Measurements from ENCODE around the gene ADAMTS12.

ADAMTS12 gene

GRCh38 chr5:33806738-33807442 lies 84.9 kb downstream of the ADAMTS12 start:
- DNase-seq (ENCODE audit: low read depth in 3 of 3), result no peak

- DNase-seq (ENCODE audit: low read depth in 3 of 3), result no peak
Measured at GRCh38 chr5:33801292-33801691, 90.5 kb downstream of the ADAMTS12 start.

GRCh38 chr5:33800241-33800950 lies 91.4 kb downstream of the ADAMTS12 start:
- DNase-seq (ENCODE audit: low read depth in 3 of 3), result no peak

- DNase-seq (ENCODE audit: low read depth in 3 of 3), result no peak
Measured at GRCh38 chr5:33795496-33795895, 96.3 kb downstream of the ADAMTS12 start.

GRCh38 chr5:33794550-33795181 lies 97.1 kb downstream of the ADAMTS12 start:
- DNase-seq (ENCODE audit: low read depth in 3 of 3), result no peak

GRCh38 chr5:33793836-33794549 lies 97.8 kb downstream of the ADAMTS12 start:
- no peak for DNase-seq (ENCODE audit: low read depth in 3 of 3)

GRCh38 chr5:33793276-33793675 lies 98.5 kb downstream of the ADAMTS12 start:
- DNase-seq (ENCODE audit: low read depth in 3 of 3), result no peak

GRCh38 chr5:33792559-33792958 lies 99.2 kb downstream of the ADAMTS12 start:
- DNase-seq (ENCODE audit: low read depth in 3 of 3), result no peak

- no peak for DNase-seq (ENCODE audit: low read depth in 3 of 3)
Measured at GRCh38 chr5:33789567-33789957, 102.2 kb downstream of the ADAMTS12 start.

GRCh38 chr5:33788922-33789566 lies 102.7 kb downstream of the ADAMTS12 start:
- DNase-seq (ENCODE audit: low read depth in 3 of 3), result no peak

GRCh38 chr5:33785571-33785970 lies 106.2 kb downstream of the ADAMTS12 start:
- DNase-seq (ENCODE audit: low read depth in 3 of 3), result no peak

- DNase-seq (ENCODE audit: low read depth in 3 of 3), result no peak
Measured at GRCh38 chr5:33781286-33781685, 110.5 kb downstream of the ADAMTS12 start.

- no peak for DNase-seq (ENCODE audit: low read depth in 3 of 3)
Measured at GRCh38 chr5:33776151-33776660, 115.6 kb downstream of the ADAMTS12 start.

GRCh38 chr5:33774341-33774740 lies 117.4 kb downstream of the ADAMTS12 start:
- DNase-seq (ENCODE audit: low read depth in 3 of 3), result no peak

- no peak for DNase-seq (ENCODE audit: low read depth in 3 of 3)
Measured at GRCh38 chr5:33772380-33772897, 119.4 kb downstream of the ADAMTS12 start.

- DNase-seq (ENCODE audit: low read depth in 3 of 3), result no peak
Measured at GRCh38 chr5:33769968-33770367, 121.8 kb downstream of the ADAMTS12 start.

- DNase-seq (ENCODE audit: low read depth in 3 of 3), result no peak
Measured at GRCh38 chr5:33769196-33769595, 122.6 kb downstream of the ADAMTS12 start.

GRCh38 chr5:33766023-33766422 lies 125.8 kb downstream of the ADAMTS12 start:
- no peak for DNase-seq (ENCODE audit: low read depth in 3 of 3)

GRCh38 chr5:33764786-33765185 lies 127.0 kb downstream of the ADAMTS12 start:
- DNase-seq (ENCODE audit: low read depth in 3 of 3), result no peak

- no peak for DNase-seq (ENCODE audit: low read depth in 3 of 3)
Measured at GRCh38 chr5:33763435-33763834, 128.4 kb downstream of the ADAMTS12 start.

- DNase-seq (ENCODE audit: low read depth in 3 of 3), result no peak
Measured at GRCh38 chr5:33762859-33763258, 128.9 kb downstream of the ADAMTS12 start.
